Tibial nerve (tissue), 4 donors: ENCODE results near the gene CEACAM16.

Experiments used
- CTCF ChIP-seq, 5 experiments: fragments of 200-600 bp in 3 of 5; fragments of 450-650 bp in 2 of 5; sonication (generic) in 3 of 5; IDR thresholded peaks; one replicate each; pipeline ENCODE4 v1.5.1; 2016 to 2019; ENCODE audit warnings: antibody characterized with exemption in 5 of 5, mild to moderate bottlenecking in 3 of 5, moderate library complexity in 2 of 5
- EP300 ChIP-seq, 2 donors: sonication (generic); formaldehyde crosslinking; IDR thresholded peaks; one replicate each; pipeline ENCODE4 v1.6.1; 2017; ENCODE audit warnings: antibody characterized with exemption in 2 of 2, mild to moderate bottlenecking in 1 of 2

- TF ChIP-seq CTCF (IDR thresholded peaks at IDR 0.05) = no peak
- TF ChIP-seq EP300 (IDR thresholded peaks at IDR 0.05) = no peak
Measured at GRCh38 chr19:44744871-44745332, 46.0 kb downstream of the CEACAM16 start.
